CD1c-positive myeloid dendritic cell (primary cell): ENCODE data around the gene USP36.
A peak's percentile ranks its signal among the peaks of the same experiment; 100 is the strongest.

ENCODE experiments used
- DNase-seq: peaks from one replicate; pipeline ENCODE4 v3.0.0-alpha.2; 2016; ENCODE audit errors: extremely low spot score

USP36 gene

GRCh38 chr17:78838574-78839005, 2.0 kb downstream of the USP36 start:
- DNase-seq: no peak

DNA sequence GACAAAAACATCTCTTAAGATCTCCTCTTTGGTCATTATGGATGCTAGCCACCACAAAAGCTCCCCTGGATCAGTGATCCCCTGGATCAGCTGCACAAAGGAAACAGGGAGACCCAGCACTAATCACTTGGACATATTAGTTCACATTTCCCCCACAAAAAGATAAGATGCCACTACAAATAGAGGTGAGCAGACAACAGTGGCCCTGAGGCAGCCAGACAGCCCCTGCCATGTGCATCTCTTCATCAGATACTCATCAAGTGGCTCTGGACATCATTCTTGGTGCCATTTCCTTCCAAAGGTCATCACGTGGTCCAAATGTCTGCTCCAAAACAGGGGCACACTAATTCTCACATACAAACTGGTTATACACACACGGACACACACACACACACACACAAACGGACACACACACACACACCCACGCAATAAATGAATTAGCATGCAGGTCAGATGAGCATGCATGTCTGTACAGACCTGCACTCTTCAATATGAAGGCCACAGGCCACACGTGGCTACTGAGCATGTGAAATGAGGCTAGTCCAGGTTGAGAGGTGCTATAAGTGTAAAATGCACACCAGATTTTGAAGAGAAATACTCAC, 4.1 kb downstream of the USP36 start:
- no peak for DNase-seq

- DNase-seq: no peak
Observed at GRCh38 chr17:78834571-78834970, 6.0 kb downstream of the USP36 start.

DNA sequence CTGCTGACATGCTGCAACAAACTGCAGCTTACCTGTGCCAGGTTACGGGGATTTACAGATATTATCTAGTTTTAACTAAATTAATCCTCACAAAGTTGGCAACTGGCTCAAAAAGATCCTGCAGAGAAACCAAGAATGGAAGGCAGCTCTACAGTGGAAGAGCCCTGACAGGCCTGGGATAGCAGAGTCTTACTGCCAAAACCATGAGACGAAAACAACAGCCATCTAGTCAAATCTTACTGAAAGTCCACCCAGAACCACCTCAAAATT, 8.1 kb downstream of the USP36 start:
- no peak for DNase-seq

DNA sequence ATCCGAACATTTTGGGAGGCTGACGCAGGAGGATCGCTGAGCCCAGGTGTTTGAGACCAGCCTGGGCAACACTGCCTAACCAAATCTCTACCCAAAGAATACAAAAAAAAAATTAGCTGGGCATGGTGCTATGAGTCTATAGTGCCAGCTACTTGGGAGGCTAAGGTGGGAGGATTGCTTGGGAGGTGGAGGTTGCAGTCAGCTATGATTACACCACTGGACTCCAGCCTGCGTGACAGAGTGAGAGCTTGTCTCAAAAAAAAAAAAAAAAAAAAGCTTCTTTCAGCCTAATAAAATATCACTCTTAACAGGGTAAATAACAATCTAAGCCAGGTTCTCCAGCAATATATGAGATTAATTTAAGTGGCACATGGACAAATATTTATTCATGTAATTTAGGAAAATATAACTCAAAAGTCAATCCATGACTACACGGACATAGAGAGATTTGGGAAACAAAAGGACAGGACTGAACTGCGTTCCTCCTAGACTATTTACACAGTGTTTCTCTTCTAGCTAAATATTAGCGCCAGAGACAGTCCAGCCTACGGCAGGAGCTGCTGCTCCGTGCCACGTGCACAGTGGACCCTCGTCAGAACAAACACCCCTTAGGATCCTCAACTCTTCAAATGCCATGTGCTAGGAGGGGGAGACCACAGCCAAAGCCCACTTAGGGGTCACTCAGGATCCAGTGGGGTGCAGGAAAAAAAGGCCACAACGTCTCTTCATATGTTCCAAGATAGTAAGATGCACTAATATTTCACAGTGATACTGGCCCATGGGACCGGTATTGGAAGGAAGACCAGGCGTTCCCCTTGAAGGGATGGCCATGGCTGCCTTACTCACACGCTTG, 8.7 kb downstream of the USP36 start:
- no peak for DNase-seq

- DNase-seq: no peak
Observed at GRCh38 chr17:78829477-78829876, 11.1 kb downstream of the USP36 start.

DNA sequence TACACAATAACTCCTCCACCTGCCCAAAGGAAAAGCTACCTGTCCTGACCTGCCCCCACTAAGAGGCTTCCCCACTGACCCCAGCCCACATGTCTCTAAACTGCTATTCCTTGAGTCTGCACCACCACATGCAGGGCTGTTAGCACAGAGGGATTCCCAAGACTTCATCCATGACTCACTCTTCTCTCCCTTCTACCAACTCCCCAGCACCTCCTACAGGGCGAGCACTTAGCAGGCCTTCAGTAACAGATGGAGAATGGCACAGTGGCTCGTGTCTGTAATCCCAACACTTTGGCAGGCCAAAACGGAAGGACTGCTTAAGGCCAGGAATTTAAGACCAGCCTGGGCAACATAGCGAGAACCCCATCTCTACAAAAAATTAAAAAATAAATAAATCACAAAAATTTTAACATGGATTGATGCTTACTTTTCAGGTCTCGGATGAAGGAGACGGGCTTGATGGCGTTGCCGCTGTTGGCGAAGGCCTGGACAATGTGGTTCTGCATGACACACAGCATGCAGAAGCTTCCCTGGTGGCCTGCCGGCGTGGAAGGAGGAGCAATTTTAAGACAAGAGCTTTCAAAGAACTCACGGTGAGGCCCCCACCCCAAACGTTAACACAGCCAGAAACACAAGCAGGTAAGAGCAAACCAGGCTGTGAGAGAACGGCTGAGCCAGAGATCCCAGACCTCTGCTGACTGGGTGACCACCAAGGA, 12.0 kb downstream of the USP36 start:
- no peak for DNase-seq

- DNase-seq: peak; percentile 84
Observed at GRCh38 chr17:78826836-78827509, 13.6 kb downstream of the USP36 start.

DNA sequence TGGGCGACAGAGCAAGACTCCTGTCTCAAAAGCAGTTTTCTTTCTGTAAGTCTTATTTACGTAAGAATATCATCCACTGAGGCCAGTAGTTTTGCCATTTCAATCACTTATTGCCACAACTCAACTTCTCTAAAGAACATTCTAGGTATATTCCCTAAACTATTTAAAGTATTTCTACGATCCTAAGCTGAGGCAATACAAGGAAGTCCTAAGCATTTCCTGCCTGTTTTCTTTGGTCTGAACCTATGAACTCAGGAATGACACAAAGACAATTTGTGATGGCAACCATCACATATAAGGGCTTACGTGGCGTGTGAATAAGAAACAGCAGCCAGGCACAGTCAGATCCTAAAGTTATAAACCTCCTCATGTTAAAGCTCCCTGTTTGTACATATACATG, 14.2 kb downstream of the USP36 start:
- DNase-seq: peak; percentile 58

DNA sequence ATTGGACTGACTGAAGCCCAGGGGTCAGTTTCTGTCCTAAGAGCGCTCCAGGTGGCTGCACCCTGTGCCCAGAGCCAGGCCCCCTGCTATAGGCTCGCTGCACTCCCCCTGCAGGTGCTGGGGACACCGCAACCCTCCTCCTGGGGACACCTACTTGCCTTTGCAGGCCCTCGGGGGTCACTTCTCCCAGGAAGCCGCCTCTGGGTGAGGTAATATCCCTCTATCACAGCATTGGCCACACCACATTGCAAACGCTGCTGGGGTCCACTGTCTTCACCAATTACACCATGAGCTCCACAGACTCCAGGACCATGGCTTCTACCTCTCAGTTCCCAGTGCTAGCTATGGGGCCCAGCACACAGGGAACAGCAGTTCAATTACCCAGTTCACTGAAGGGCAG, 14.9 kb downstream of the USP36 start:
- DNase-seq: no peak

GRCh38 chr17:78824240-78824639, 16.4 kb downstream of the USP36 start:
- no peak for DNase-seq

DNA sequence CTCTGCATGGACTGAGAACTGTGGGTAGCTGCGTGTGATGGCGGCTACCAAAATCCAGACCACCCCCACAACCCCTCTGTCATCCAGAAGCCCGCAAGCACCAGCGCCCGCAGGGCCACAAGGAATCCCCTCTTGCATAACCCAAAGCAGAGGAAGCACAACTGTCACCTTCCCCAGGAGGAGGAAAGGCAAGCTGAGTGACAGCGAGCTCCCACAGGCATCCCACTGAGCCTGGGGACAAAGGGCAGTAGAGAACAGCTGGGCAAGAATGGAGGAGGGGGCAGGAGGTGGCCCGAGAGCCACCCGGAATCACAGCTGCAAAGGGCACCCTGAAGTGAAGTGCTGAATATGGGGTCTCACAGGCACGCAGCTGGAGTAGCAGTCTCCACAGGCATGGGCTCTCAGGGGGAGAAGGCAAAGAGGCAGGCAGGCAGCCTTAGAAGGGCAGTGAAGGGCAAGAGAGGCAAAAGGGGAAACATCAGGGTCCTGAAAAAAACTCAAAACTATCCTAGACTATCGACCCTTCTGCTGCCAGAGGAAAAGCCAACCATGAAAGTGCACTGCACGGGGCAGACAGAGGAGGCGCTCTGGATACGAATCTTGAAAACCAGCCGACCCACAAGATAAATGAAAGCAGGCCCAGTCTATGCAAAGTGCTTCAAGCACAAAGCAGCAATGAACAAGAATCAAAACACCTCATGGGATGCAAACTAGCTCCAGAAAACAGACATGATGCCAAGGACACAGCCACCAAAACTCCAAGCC, 17.1 kb downstream of the USP36 start:
- no peak for DNase-seq

DNA sequence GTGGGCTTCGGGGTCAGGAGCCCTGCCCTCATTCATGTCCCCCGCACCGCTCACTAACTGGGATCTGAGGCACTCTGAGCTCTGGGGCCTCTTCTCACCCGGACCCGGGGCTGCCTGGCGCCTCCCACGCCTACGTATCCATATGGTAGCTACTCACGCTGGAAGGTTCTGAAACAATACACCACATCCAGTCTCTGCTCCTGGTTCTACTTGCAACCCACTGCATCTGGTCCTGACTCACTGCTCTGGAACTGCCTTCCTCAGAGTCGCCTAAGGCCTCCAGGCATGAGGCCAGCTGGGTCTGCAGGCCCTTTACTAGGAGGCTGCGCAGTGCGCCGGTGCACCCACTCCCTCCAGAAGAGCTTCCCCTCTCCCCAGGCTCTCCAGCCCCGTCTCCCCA, 18.1 kb downstream of the USP36 start:
- no peak for DNase-seq

DNA sequence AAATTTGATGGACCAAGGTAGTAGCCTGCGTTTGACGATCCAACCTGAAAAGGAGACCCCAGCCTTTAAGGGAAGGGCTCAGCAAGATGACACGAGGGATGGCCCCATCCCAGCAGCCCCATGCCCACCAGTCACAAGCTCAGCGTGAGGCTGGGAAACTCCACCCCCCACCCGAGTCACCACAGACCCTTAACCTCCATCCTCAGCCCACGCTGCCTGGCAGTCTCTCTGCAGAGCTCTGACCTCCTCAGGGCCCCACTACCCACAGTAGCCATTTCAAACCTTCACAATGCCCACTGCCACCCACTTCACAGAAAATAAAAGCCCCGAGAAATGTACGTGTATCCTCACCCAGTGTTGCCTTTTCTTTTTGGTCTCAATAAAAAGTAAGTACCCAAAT, 18.7 kb downstream of the USP36 start:
- no peak for DNase-seq

- DNase-seq: no peak
Observed at GRCh38 chr17:78820841-78821240, 19.8 kb downstream of the USP36 start.

GRCh38 chr17:78819806-78820792, 20.5 kb downstream of the USP36 start:
- DNase-seq: no peak

DNA sequence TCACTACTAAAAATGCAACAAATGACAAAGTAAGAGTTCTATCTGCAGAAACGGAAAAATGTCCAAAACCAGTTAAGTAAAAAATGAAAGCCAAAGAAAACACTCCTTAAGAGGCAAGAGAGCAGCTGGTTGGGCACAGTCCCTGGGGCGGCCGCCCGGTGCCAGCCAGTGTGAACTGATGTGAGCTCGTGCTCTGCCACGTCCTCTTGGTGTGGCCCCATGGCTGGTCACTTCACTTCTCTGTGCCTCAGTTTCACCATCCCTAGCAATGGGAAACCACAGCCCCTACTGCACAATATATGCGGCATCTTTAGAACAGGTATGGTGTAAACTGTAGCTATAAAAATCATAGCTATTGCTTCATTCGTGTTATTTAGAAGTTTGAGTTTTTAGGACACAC, 21.2 kb downstream of the USP36 start:
- DNase-seq: no peak

- DNase-seq: peak; percentile 22
Observed at GRCh38 chr17:78818932-78819331, 21.7 kb downstream of the USP36 start.

DNA sequence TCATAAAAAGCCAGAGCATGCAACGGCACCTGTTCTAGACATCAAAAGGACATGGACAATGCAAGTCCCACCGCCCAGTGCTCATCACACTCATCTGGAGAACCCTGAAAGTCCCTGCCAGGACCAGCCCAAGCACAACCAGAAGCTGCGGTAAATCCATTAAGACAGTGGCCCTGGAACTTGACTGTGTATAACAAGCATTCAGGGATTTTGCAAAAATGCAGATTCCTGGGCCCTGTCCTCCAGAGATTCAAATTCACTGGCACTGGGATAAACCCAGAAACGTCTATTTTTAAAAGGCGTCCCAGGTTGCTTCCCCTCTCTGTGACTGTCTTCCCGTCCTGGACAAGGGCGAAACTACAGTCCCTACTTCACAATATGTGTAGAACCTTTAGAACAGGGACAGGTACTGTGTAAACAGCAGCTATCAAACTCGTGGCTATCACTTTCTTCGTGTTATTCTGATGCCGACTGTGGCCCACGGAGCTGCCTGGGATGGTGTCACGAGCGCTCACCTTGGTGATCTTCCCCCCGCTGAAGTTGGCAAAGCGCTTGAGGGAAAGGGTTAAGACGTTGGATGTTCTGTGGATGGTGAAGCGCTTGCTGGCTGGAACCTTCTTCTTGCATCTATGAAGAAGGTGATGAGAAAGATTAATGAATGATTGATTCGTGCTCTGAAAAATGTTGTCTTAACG, 22.3 kb downstream of the USP36 start:
- no peak for DNase-seq

- peak; percentile 35 for DNase-seq
Observed at GRCh38 chr17:78817123-78817522, 23.5 kb downstream of the USP36 start.
